GM18517 (cell line): Measurements from ENCODE around the gene RASSF3.
"Not testable (repeated sequence)": the region's sequence is repeated elsewhere in the genome, so short reads cannot be mapped to it uniquely, and the experiment has no call there.

Experiments used
- ATAC-seq: cut with Tn5 transposase; IDR thresholded peaks from one replicate; pipeline ENCODE4 v1.9.1; 2021; ENCODE audit warnings: mild to moderate bottlenecking, moderate library complexity; ENCODE audit not compliant: unreplicated experiment

Gene RASSF3

DNA sequence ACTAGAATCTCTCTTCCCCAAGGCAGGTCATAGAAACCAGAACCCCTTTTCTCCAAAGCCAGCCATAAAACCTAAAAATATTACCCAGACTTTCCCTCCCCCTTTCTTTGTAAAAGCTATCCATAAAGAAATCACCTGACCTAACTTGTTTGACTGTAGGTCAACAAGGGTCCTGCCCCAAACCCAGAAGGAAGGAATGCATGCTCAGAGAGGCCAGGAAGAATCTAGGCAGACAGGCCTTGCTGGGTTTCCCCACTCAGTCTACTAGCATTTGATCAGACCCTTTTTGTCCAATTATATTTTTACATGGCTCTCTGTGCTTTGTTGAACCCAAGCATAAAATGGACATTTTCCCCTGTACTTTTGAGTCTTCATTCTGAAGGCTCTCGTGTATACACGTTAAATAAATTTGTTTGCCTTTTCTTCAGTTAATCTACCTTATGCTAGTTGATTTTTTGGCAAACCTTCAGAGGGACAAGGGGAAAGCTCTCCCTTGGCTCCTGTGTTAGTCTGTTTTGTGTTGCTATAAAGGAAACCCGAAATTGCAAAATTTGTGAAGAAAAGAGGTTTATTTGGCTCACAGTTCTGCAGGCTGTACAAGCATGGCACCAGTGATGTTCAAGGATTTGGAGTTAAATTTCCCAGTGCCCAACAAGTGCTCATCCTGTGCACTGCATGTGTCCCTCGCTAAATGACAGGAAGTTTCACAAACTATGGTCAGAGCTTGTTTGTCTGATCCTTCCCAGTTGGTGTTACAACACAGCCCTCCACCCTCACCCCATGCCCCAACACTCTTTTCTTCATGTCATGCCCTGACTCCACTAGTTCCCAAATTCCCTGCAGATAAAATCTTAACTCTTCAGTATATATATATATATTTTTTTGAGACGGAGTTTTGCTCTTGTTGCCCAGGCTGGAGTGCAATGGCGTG is 14.2 kb upstream of the RASSF3 start:
- no peak for ATAC-seq

DNA sequence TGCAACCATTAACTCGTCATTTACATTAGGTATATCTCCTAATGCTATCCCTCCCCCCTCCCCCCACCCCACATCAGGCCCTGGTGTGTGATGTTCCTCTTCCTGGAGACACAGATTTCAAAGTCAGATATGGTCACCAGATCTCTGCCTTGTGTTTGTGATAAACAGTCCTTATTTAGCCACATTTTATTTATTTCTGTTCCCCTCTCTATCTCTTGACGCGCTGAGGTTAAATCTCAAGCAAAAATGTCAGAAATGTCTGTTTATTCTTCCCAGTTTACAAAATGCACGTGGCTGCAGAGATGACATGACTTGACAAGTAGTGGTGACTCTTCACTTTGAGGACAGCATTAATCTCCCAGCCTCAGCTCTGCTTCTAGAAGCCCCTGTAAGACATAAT is 11.5 kb upstream of the RASSF3 start:
- no peak for ATAC-seq

GRCh38 chr12:64600164-64600561 is 10.1 kb upstream of the RASSF3 start:
- no peak for ATAC-seq

GRCh38 chr12:64603183-64603841 is 7.0 kb upstream of the RASSF3 start:
- no peak for ATAC-seq

- peak; percentile 41 for ATAC-seq
Observed at GRCh38 chr12:64608901-64609535, 1.3 kb upstream of the RASSF3 start.

DNA sequence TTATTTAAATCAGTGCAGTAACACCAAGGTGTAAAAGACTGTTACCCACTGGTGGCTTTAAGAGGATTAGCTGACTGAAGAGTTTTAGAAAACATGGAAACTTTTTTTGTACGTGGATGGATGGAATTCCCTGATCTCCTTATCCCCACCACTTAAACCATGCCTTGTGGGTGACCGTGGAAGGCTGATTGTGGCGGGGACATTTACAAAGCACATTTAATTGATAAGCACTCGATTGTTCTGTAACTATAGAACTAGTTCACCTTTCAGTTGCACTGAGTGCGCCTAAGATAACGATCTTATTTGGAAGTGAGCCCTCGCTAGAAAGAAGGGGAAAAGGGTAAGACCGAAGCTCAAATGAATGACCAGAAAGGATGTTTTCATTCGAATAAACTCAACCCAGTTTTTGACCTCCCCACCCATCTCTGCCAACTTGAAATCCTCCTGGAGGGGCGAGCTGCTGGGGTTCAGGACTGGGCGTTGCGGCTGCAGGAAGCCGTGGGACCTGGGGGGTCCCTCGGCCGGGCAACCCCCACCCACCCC is 688 bp upstream of the RASSF3 start:
- no peak for ATAC-seq

GRCh38 chr12:64610660-64611340 is 505 bp downstream of the RASSF3 start:
- ATAC-seq: peak; percentile 28

DNA sequence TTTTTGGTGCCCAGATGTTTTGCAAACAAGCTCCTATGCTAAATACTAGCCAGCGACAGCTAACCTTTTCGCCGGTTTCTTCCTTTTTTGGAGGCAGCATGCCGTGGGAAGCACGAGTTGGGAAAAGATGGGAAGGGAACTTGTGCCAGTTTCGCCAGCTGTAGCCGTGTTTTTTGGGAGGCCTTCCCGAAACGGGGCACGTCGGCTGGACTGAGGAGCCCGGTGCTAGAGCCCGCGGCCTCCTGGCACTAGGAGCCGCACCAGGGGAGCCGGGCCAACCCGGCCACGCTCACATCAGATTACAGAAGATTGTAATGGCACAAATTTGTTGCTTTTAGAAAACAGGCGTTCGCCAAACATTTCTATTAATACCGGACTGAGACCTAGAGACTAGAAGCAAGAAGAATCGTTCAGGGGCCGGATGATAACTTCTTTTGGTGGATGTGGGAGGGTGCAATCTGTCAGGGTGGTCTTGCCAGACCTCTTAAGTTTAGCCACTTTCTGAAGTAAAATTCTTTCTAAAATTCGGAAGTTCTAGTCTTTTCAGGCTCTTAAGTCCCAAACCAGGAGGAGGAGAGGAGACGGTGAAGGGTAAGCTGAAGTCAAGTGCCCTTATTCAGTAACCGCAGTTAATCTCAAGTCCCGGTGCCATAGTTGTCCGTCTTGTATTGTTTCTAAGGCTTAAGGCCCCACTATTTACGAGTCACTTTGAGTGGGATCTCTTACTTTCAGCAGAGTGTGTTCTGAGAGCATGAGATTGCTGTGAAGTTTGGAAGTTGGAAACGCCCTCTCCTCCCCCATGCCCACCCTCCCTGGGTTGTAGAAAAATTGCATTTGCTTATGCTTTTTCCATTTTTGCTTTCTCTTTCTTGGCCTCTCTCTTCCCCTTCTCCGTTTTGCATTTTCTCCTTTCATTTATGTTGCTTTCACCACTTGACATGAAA is 1.3 kb downstream of the RASSF3 start:
- no peak for ATAC-seq

GRCh38 chr12:64612843-64613242 is 2.5 kb downstream of the RASSF3 start:
- no peak for ATAC-seq

- not testable (repeated sequence) for ATAC-seq
Observed at GRCh38 chr12:64613775-64614398, 3.6 kb downstream of the RASSF3 start.

DNA sequence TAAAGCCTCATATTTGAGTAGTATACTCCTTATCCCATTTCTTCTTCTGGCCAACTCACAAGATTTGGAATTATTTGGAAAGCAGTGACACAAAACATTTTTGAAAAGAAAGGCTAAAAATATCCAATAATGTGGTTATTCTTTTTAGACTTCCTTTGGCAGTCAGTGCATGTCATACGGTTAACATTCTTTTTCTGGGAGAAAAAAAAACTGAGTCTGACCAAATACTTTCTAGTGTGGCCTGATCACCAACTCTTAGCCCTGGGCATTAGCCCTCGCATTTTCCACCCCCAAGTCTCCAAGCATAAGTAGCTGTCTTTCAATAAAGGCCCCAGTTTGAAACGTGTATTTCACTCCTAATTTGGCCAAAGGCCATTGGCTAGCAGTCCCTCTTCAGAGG is 5.9 kb downstream of the RASSF3 start:
- no peak for ATAC-seq

GRCh38 chr12:64618953-64619590 is 8.8 kb downstream of the RASSF3 start:
- ATAC-seq: peak; percentile 40

DNA sequence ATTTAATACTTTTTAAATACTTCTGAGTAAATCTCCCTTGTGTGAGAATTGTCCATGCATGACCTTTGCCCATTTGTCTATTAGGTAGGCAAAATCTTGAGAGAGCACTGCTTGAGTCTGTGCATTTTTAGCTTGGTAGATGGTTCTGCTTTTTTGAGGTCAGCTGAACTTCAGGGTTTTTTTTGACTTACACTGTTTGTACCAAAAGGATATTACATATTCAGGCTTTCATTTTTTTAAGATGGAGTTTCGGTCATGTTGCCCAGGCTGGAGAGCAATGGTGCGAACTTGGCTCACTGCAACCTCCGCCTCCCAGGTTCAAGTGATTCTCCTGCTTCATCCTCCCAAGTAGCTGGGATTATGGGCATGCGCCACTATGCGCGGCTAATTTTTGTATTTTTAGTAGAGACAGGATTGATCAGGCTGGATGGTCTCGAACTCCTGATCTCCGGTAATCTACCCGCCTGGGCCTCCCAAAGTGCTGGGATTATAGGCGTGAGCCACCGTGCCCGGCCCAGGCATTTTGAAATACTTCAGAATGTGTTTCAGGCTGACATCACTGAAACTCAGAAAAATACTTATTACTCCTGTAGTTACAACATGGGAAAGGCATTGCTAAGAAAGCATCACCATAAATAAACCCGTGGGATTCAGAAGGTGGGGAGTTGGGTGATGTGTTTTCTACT is 11.1 kb downstream of the RASSF3 start:
- peak; percentile 87 for ATAC-seq

GRCh38 chr12:64624035-64624434 is 13.7 kb downstream of the RASSF3 start:
- ATAC-seq: no peak

GRCh38 chr12:64625243-64626077 is 15.2 kb downstream of the RASSF3 start:
- peak; percentile 59 for ATAC-seq

- ATAC-seq: not testable (repeated sequence)
Observed at GRCh38 chr12:64626588-64626987, 16.3 kb downstream of the RASSF3 start.

- ATAC-seq: no peak
Observed at GRCh38 chr12:64627771-64628170, 17.5 kb downstream of the RASSF3 start.
